Natural killer cell (primary cell): ENCODE data around the gene FAM120A. TPM values are rescaled to one million over a fixed set of nuclear protein-coding genes. Genes with fewer than 3 reads are reported as not detected.

Experiments
- ATAC-seq, 3 donors: fragments of 150-1000 bp in 2 of 3; fragments of 200-7000 bp in 1 of 3; cut with Tn5 transposase; 1 replicate in 1 of 3; 2 replicates in 2 of 3; pipeline ENCODE4 v1.10.0; 2021; ENCODE audit warnings: mild to moderate bottlenecking in 2 of 3, moderate library complexity in 2 of 3
- DNase-seq, 2 donors: peaks; one replicate each; pipeline versions ENCODE4 v3.0.0 to v3.0.0-alpha.2; 2013 to 2021; ENCODE audit warnings: mixed read lengths in 1 of 2
- H3K27ac ChIP-seq: one replicate; pipeline ENCODE4 v1.5.1; 2013; ENCODE audit warnings: mild to moderate bottlenecking, low read length
- H3K27me3 ChIP-seq: one replicate; pipeline ENCODE4 v1.6.1; 2013; ENCODE audit warnings: low read length; ENCODE audit not compliant: control insufficient read depth, insufficient read depth
- H3K36me3 ChIP-seq: one replicate; pipeline ENCODE4 v1.6.1; 2013; ENCODE audit warnings: low read length; ENCODE audit not compliant: control insufficient read depth, insufficient read depth
- H3K4me1 ChIP-seq: one replicate; pipeline ENCODE4 v1.6.1; 2013; ENCODE audit warnings: low read length; ENCODE audit not compliant: control insufficient read depth, insufficient read depth
- H3K4me3 ChIP-seq: one replicate; pipeline ENCODE4 v1.5.1; 2013; ENCODE audit warnings: low read length
- H3K9me3 ChIP-seq: one replicate; pipeline ENCODE4 v1.6.1; 2013; ENCODE audit warnings: low read length; ENCODE audit not compliant: control insufficient read depth, insufficient read depth
- H3K27ac Mint-ChIP-seq, 2 donors: one replicate each; pipeline ENCODE4 v1.8.0; 2022; ENCODE audit warnings: mild to moderate bottlenecking in 2 of 2, mixed read lengths in 2 of 2, moderate library complexity in 1 of 2
- H3K27me3 Mint-ChIP-seq, 2 donors: one replicate each; pipeline ENCODE4 v1.8.0; 2022; ENCODE audit warnings: low read depth in 2 of 2, mixed read lengths in 2 of 2
- H3K36me3 Mint-ChIP-seq: one replicate; pipeline ENCODE4 v1.8.0; 2022; ENCODE audit warnings: mixed read lengths
- H3K4me1 Mint-ChIP-seq, 2 donors: one replicate each; pipeline ENCODE4 v1.8.0; 2022; ENCODE audit warnings: mixed read lengths in 2 of 2
- H3K4me3 Mint-ChIP-seq: one replicate; pipeline ENCODE4 v1.8.0; 2022; ENCODE audit warnings: mild to moderate bottlenecking, moderate library complexity, mixed read lengths
- H3K9me3 Mint-ChIP-seq, 2 donors: one replicate each; pipeline ENCODE4 v1.8.0; 2022; ENCODE audit warnings: mixed read lengths in 2 of 2
- CTCF ChIP-seq: fragments of 200-600 bp; IDR thresholded peaks from one replicate; pipeline ENCODE4 v1.8.0; 2022; ENCODE audit warnings: antibody characterized with exemption
- WGBS: methylation state at CpG from one replicate; pipeline ENCODE4 v1.1.7; 2013; ENCODE audit warnings: missing lambda C conversion rate; ENCODE audit not compliant: insufficient coverage; 5-methylcytosine and 5-hydroxymethylcytosine counted together
- intact Hi-C: fragments of 100-400 bp; cut with micrococcal nuclease; formaldehyde crosslinking; loops from one replicate; pipeline ENCODE4 v1.14.2; 2022
- total RNA-seq, 4 donors: library from RNA; stranded (reverse); fragments of 120-200 nt in 1 of 4; gene quantifications; one replicate each; pipeline versions ENCODE4 v1.2.3 to v1.2.4, GENCODE V29; 2013 to 2022

The FAM120A gene
- total RNA-seq, 3 donors from 2014 or later (not counting 1 experiment from before 2014, with no cell fraction given) = 87.7 to 96.1 (median 91.5) TPM

GRCh38 chr9:93597871-93598646, 146.6 kb downstream of the FAM120A start:
- H3K4me1 ChIP-seq = peaks cover 45% of the 10 kb centered on the region

GRCh38 chr9:93598647-93599241, 147.3 kb downstream of the FAM120A start:
- H3K9me3 ChIP-seq = no peaks in the 10 kb centered on the region
- no peaks in the 10 kb centered on the region for H3K36me3 Mint-ChIP-seq
- intact Hi-C loops = no loop called here
- no peak overlapping the region for H3K27ac ChIP-seq
- H3K4me1 ChIP-seq = peaks cover 45% of the 10 kb centered on the region
- peaks cover 53 to 64% of the 10 kb centered on the region in 2 donors for H3K4me1 Mint-ChIP-seq
- ATAC-seq = no peak
- no peaks in the 10 kb centered on the region for H3K9me3 Mint-ChIP-seq
- no peaks in the 10 kb centered on the region for H3K36me3 ChIP-seq
- H3K27me3 Mint-ChIP-seq = no peaks in the 10 kb centered on the region
- peak overlapping the region; percentile 37 for H3K4me3 Mint-ChIP-seq
- WGBS = 59% methylated on average over 11 of the region's 11 CpGs
- H3K27ac Mint-ChIP-seq = peak overlapping the region in 1 of 2 donors; percentile 58
- DNase-seq = peak in 1 of 2 donors; percentile 38
- no peak overlapping the region for H3K4me3 ChIP-seq
- TF ChIP-seq CTCF = no peak
- no peaks in the 10 kb centered on the region for H3K27me3 ChIP-seq

More at GRCh38 chr9:93597871-93598646, 146.6 kb downstream of the FAM120A start:
- 93% methylated on average over 15 of the region's 15 CpGs for WGBS
- Mint-ChIP-seq H3K27ac (peak overlapping the region in 1 of 2 donors; percentile 58), H3K27me3 (no peaks in the 10 kb centered on the region), H3K4me3 (no peak overlapping the region), H3K36me3 (no peaks in the 10 kb centered on the region), H3K9me3 (no peaks in the 10 kb centered on the region), H3K4me1 (peaks cover 48 to 65% of the 10 kb centered on the region in 2 donors)
- H3K4me3 ChIP-seq = no peak overlapping the region
- no peaks in the 10 kb centered on the region for H3K9me3 ChIP-seq
- H3K36me3 ChIP-seq = no peaks in the 10 kb centered on the region
- ATAC-seq (no peak), DNase-seq (no peak)
- no peaks in the 10 kb centered on the region for H3K27me3 ChIP-seq
- H3K27ac ChIP-seq = no peak overlapping the region
- intact Hi-C loops = no loop called here
- no peak for TF ChIP-seq CTCF

GRCh38 chr9:93599571-93600403, 148.3 kb downstream of the FAM120A start:
- Histone ChIP-seq H3K4me3 (no peak overlapping the region), H3K27me3 (no peaks in the 10 kb centered on the region), H3K9me3 (no peaks in the 10 kb centered on the region), H3K27ac (no peak overlapping the region), H3K36me3 (no peaks in the 10 kb centered on the region), H3K4me1 (peaks cover 41% of the 10 kb centered on the region)
- H3K4me3 Mint-ChIP-seq = peak overlapping the region; percentile 9
- DNase-seq = no peak
- intact Hi-C loops = no loop called here
- no peak for TF ChIP-seq CTCF
- peak in 2 of 3 donors; percentile 18 to 29 for ATAC-seq
- H3K27ac Mint-ChIP-seq = peak overlapping the region in 1 of 2 donors; percentile 82
- no peaks in the 10 kb centered on the region for H3K36me3 Mint-ChIP-seq
- peaks cover 55 to 61% of the 10 kb centered on the region in 2 donors for H3K4me1 Mint-ChIP-seq
- H3K9me3 Mint-ChIP-seq = no peaks in the 10 kb centered on the region
- 78% methylated on average over 17 of the region's 17 CpGs for WGBS
- no peaks in the 10 kb centered on the region for H3K27me3 Mint-ChIP-seq
